H7 (cell line): ENCODE data around the gene KHDC4. TPM values are rescaled to one million over a fixed set of nuclear protein-coding genes. Genes with fewer than 3 reads are reported as not detected.

Source experiments
- total RNA-seq: library from RNA; depleted of rRNA; stranded (reverse); fragments of >200 nt; shearing (Covaris generic); gene quantifications from 2 replicates; pipeline ENCODE4 v1.2.3, GENCODE V29; 2014; rRNA removed

The KHDC4 gene
- total RNA-seq, 1 experiment from 2014 or later = 58.4 TPM

Other genes starting within 250 kb of the KHDC4 start
- gene YY1AP1, start 245.6 kb downstream of the KHDC4 start, total RNA-seq = 46.8 and 69.7 TPM in 2 replicates
- gene DAP3, start 245.3 kb downstream of the KHDC4 start, total RNA-seq = 104 and 138 TPM in 2 replicates
- 30.7 and 42.5 TPM in 2 replicates for gene GON4L, start 77.2 kb downstream of the KHDC4 start, total RNA-seq
- 9.6 and 11.0 TPM in 2 replicates for gene SYT11, start 74.8 kb downstream of the KHDC4 start, total RNA-seq
- 39.1 and 47.1 TPM in 2 replicates for gene RIT1, start 23.1 kb downstream of the KHDC4 start, total RNA-seq
- not detected in 2 replicates for gene RXFP4, start 7.2 kb upstream of the KHDC4 start, total RNA-seq
- gene ARHGEF2, start 44.1 kb upstream of the KHDC4 start, total RNA-seq = 97.1 and 104 TPM in 2 replicates
- gene SSR2, start 86.5 kb upstream of the KHDC4 start, total RNA-seq = 427 and 445 TPM in 2 replicates
- gene UBQLN4, start 119.4 kb upstream of the KHDC4 start, total RNA-seq = 64.6 and 66.3 TPM in 2 replicates
- gene LAMTOR2, start 120.4 kb upstream of the KHDC4 start, total RNA-seq = 58.0 and 74.1 TPM in 2 replicates
- gene RAB25, start 126.7 kb upstream of the KHDC4 start, total RNA-seq = 18.3 and 27.6 TPM in 2 replicates
- 52.7 and 65.2 TPM in 2 replicates for gene MEX3A, start 148.1 kb upstream of the KHDC4 start, total RNA-seq
- gene LMNA, start 180.3 kb upstream of the KHDC4 start, total RNA-seq = 101 and 119 TPM in 2 replicates
- 10.3 and 15.8 TPM in 2 replicates for gene SEMA4A, start 219.2 kb upstream of the KHDC4 start, total RNA-seq